OCI-LY7 (cell line): Measurements from ENCODE around the gene AP3M1. TPM values are rescaled to one million over a fixed set of nuclear protein-coding genes. Genes with fewer than 3 reads are reported as not detected.

Experiments used
- BruUV-seq: library from RNA; stranded (reverse); fragments of 400-500 nt; replicated peaks from 2 replicates; lab custom pipeline; 2021; lab: Mats Ljungman, UMichigan
- CTCF ChIA-PET: fragments of 300-600 bp; sonication (Branson Sonifier 250); formaldehyde crosslinking; loops from one replicate; lab custom pipeline; 2022; ENCODE audit warnings: antibody characterized with exemption; ENCODE audit not compliant: unreplicated experiment; lab: Charles Lee
- POLR2A ChIA-PET: fragments of 300-600 bp; sonication (Branson Sonifier 250); formaldehyde crosslinking; loops from one replicate; lab custom pipeline; 2022; ENCODE audit warnings: antibody characterized with exemption; lab: Charles Lee
- DNase-seq: peaks from one replicate; pipeline ENCODE4 v3.0.0-alpha.2; 2015; ENCODE audit warnings: low spot score
- H2AFZ ChIP-seq: fragments of 200-600 bp; sonication (generic), shearing (Covaris generic); 2 replicates; pipeline ENCODE4 v1.6.1; 2014; ENCODE audit warnings: mild to moderate bottlenecking, antibody characterized with exemption, low read length, moderate library complexity
- H3K27ac ChIP-seq: fragments of 200-600 bp; sonication (generic); 2 replicates; pipeline ENCODE4 v1.5.1; 2014; ENCODE audit warnings: mixed run types, low read depth, mild to moderate bottlenecking, moderate library complexity, low read length, inconsistent platforms; ENCODE audit not compliant: poor library complexity, severe bottlenecking
- H3K36me3 ChIP-seq: fragments of 200-600 bp; sonication (generic); 2 replicates; pipeline ENCODE4 v1.6.1; 2014; ENCODE audit warnings: mild to moderate bottlenecking, antibody characterized with exemption, low read length, moderate library complexity, mixed read lengths; ENCODE audit not compliant: insufficient read depth
- H3K4me1 ChIP-seq: fragments of 200-600 bp; sonication (generic); 2 replicates; pipeline ENCODE4 v1.5.1; 2014; ENCODE audit warnings: mild to moderate bottlenecking, low read length; ENCODE audit not compliant: insufficient read depth, poor library complexity, severe bottlenecking
- H3K4me2 ChIP-seq: fragments of 200-600 bp; sonication (generic); 2 replicates; pipeline ENCODE4 v1.6.1; 2014; ENCODE audit warnings: mild to moderate bottlenecking, low read length
- H3K4me3 ChIP-seq: fragments of 200-600 bp; sonication (generic); 2 replicates; pipeline ENCODE4 v1.5.1; 2014; ENCODE audit warnings: mild to moderate bottlenecking, low read depth, low read length; ENCODE audit not compliant: poor library complexity, severe bottlenecking
- H3K79me2 ChIP-seq: fragments of 200-600 bp; sonication (generic); 2 replicates; pipeline ENCODE4 v1.6.1; 2016; ENCODE audit warnings: low read depth, mild to moderate bottlenecking, low read length, moderate library complexity, mixed read lengths; ENCODE audit not compliant: insufficient read depth
- H3K9me2 ChIP-seq: fragments of 200-600 bp; sonication (generic); 2 replicates; pipeline ENCODE4 v1.6.1; 2016; ENCODE audit warnings: mild to moderate bottlenecking, low read length, mixed read lengths; ENCODE audit not compliant: insufficient read depth
- H3K9me3 ChIP-seq: fragments of 200-600 bp; sonication (generic); 2 replicates; pipeline ENCODE4 v1.6.1; 2014; ENCODE audit warnings: mild to moderate bottlenecking, mixed run types, low read length, mixed read lengths
- H4K20me1 ChIP-seq: fragments of 200-600 bp; sonication (generic); 2 replicates; pipeline ENCODE4 v1.6.1; 2014; ENCODE audit warnings: mild to moderate bottlenecking, antibody characterized with exemption, low read length, moderate library complexity, mixed read lengths; ENCODE audit not compliant: insufficient read depth
- EZH2phosphoT487 ChIP-seq: fragments of 200-600 bp; sonication (generic); IDR thresholded peaks from 2 replicates; pipeline ENCODE4 v1.6.1; 2018; ENCODE audit warnings: low read depth, borderline replicate concordance, mild to moderate bottlenecking, mixed run types, antibody characterized with exemption, low read length, moderate library complexity, mixed read lengths
- intact Hi-C: fragments of 100-400 bp; cut with micrococcal nuclease; formaldehyde crosslinking; loops from one replicate; pipeline ENCODE4 v1.10.0; 2022; ENCODE audit not compliant: unreplicated experiment
- total RNA-seq, 2 experiments: library from RNA; depleted of rRNA in 1 of 2; stranded (reverse); fragments of >200 nt in 1 of 2; shearing (Covaris generic) in 1 of 2; gene quantifications; 2 replicates each; pipeline ENCODE4 v1.2.3, GENCODE V29; 2014 to 2022
- TF ChIP-seq, protein P1 (sequence below): fragments of 200-600 bp; sonication (generic); conservative IDR thresholded peaks from 2 replicates; pipeline ENCODE4 v1.5.1; 2014; ENCODE audit warnings: mild to moderate bottlenecking, antibody characterized with exemption, low read length, moderate library complexity, mixed read lengths

Gene AP3M1
- total RNA-seq, 2 experiments from 2014 or later, result 35.5 to 54.2 TPM

GRCh38 chr10:74153123-74153522, 2.5 kb upstream of the AP3M1 start:
- Histone ChIP-seq H3K9me3 (no peaks in the 10 kb centered on the region), H3K4me1 (peaks cover 36% of the 10 kb centered on the region), H3K79me2 (peaks cover 49% of the 10 kb centered on the region), H2AFZ (no peak overlapping the region), H3K27ac (no peak overlapping the region), H3K36me3 (peaks cover 2% of the 10 kb centered on the region), H3K4me3 (no peak overlapping the region), H3K9me2 (no peaks in the 10 kb centered on the region), H4K20me1 (no peaks in the 10 kb centered on the region), H3K4me2 (peak overlapping the region; percentile 97)
- intact Hi-C loops, result loop anchor here (5.0 kb wide), 2 partner anchors 79 to 141 kb away; no protein-coding TSS in a partner anchor
- no peak for TF ChIP-seq EZH2phosphoT487
- TF ChIP-seq, protein P1, sequence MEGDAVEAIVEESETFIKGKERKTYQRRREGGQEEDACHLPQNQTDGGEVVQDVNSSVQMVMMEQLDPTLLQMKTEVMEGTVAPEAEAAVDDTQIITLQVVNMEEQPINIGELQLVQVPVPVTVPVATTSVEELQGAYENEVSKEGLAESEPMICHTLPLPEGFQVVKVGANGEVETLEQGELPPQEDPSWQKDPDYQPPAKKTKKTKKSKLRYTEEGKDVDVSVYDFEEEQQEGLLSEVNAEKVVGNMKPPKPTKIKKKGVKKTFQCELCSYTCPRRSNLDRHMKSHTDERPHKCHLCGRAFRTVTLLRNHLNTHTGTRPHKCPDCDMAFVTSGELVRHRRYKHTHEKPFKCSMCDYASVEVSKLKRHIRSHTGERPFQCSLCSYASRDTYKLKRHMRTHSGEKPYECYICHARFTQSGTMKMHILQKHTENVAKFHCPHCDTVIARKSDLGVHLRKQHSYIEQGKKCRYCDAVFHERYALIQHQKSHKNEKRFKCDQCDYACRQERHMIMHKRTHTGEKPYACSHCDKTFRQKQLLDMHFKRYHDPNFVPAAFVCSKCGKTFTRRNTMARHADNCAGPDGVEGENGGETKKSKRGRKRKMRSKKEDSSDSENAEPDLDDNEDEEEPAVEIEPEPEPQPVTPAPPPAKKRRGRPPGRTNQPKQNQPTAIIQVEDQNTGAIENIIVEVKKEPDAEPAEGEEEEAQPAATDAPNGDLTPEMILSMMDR, result no peak
- ChIA-PET CTCF (no interaction called here), POLR2A (interaction anchor here (0.8 to 1.4 kb wide), 3 partner anchors 9 to 23 kb away, joined by 3 read pairs; no protein-coding TSS in a partner anchor)
- no peak for DNase-seq
- BruUV-seq, result no TSS peak

GRCh38 chr10:74151879-74152722, 1.5 kb upstream of the AP3M1 start:
- Histone ChIP-seq H4K20me1 (no peaks in the 10 kb centered on the region), H3K9me3 (no peaks in the 10 kb centered on the region), H3K4me3 (peak overlapping the region; percentile 96), H3K4me2 (peak overlapping the region; percentile 97), H3K9me2 (no peaks in the 10 kb centered on the region), H3K79me2 (peaks cover 58% of the 10 kb centered on the region), H3K36me3 (peaks cover 11% of the 10 kb centered on the region), H3K4me1 (peaks cover 35% of the 10 kb centered on the region), H3K27ac (peak overlapping the region; percentile 75), H2AFZ (peak overlapping the region; percentile 70)
- ChIA-PET CTCF (no interaction called here), POLR2A (interaction anchor here (0.8 to 2.2 kb wide), 4 partner anchors 10 to 25 kb away, joined by 3 to 13 read pairs (median 8); no protein-coding TSS in a partner anchor)
- BruUV-seq, result TSS peak; percentile 64
- TF ChIP-seq, protein P1, result no peak
- TF ChIP-seq EZH2phosphoT487, result no peak
- no peak for DNase-seq
- intact Hi-C loops, result loop anchor here (1.0 to 5.0 kb wide), 4 partner anchors 14 to 140 kb away; no protein-coding TSS in a partner anchor
